ES-I3 (cell line): Measurements from ENCODE around the gene ERI3.
A peak's percentile ranks its signal among the peaks of the same experiment; 100 is the strongest.

Experiments used
- H3K36me3 ChIP-seq: 2 replicates; pipeline ENCODE4 v1.6.1; 2013; ENCODE audit warnings: mild to moderate bottlenecking, low read length, control low read depth, moderate library complexity; ENCODE audit not compliant: insufficient read depth
- H3K4me1 ChIP-seq: 2 replicates; pipeline ENCODE4 v1.6.1; 2013; ENCODE audit warnings: mild to moderate bottlenecking, control low read depth, low read length; ENCODE audit not compliant: insufficient read depth
- H3K9ac ChIP-seq: 2 replicates; pipeline ENCODE4 v1.6.1; 2013; ENCODE audit warnings: low read depth, mild to moderate bottlenecking, low read length, moderate library complexity
- H3K9me3 ChIP-seq: 2 replicates; pipeline ENCODE4 v1.6.1; 2013; ENCODE audit warnings: mild to moderate bottlenecking, low read length, moderate library complexity; ENCODE audit not compliant: control insufficient read depth, insufficient read depth

Gene ERI3

GRCh38 chr1:44223187-44223610, 131.9 kb downstream of the ERI3 start:
- Histone ChIP-seq H3K9ac (no peak overlapping the region), H3K9me3 (peaks cover 28% of the 10 kb centered on the region), H3K36me3 (peaks cover 14% of the 10 kb centered on the region), H3K4me1 (no peaks in the 10 kb centered on the region)

- peaks cover 14% of the 10 kb centered on the region for H3K36me3 ChIP-seq
- H3K9me3 ChIP-seq, result peaks cover 26% of the 10 kb centered on the region
- H3K4me1 ChIP-seq, result no peaks in the 10 kb centered on the region
- H3K9ac ChIP-seq, result no peak overlapping the region
These were observed 132.5 kb downstream of the ERI3 start for GRCh38 chr1:44222397-44223186.

GRCh38 chr1:44221769-44222168, 133.3 kb downstream of the ERI3 start:
- H3K9ac ChIP-seq, result no peak overlapping the region
- H3K9me3 ChIP-seq, result peaks cover 23% of the 10 kb centered on the region
- peaks cover 17% of the 10 kb centered on the region for H3K36me3 ChIP-seq
- no peaks in the 10 kb centered on the region for H3K4me1 ChIP-seq

GRCh38 chr1:44220755-44221154, 134.3 kb downstream of the ERI3 start:
- H3K9me3 ChIP-seq, result peaks cover 14% of the 10 kb centered on the region
- no peak overlapping the region for H3K9ac ChIP-seq
- H3K36me3 ChIP-seq, result peaks cover 17% of the 10 kb centered on the region
- H3K4me1 ChIP-seq, result no peaks in the 10 kb centered on the region

GRCh38 chr1:44220001-44220751, 134.9 kb downstream of the ERI3 start:
- H3K36me3 ChIP-seq, result peaks cover 13% of the 10 kb centered on the region

GRCh38 chr1:44219301-44219626, 135.8 kb downstream of the ERI3 start:
- no peaks in the 10 kb centered on the region for H3K4me1 ChIP-seq
- no peak overlapping the region for H3K9ac ChIP-seq
- peaks cover 4% of the 10 kb centered on the region; the same call in 1 of the 2 replicates for H3K9me3 ChIP-seq
- H3K36me3 ChIP-seq, result peaks cover 13% of the 10 kb centered on the region

More at GRCh38 chr1:44220001-44220751, 134.9 kb downstream of the ERI3 start:
- no peaks in the 10 kb centered on the region for H3K4me1 ChIP-seq
- H3K9me3 ChIP-seq, result peaks cover 10% of the 10 kb centered on the region
- no peak overlapping the region for H3K9ac ChIP-seq

GRCh38 chr1:44218503-44219300, 136.4 kb downstream of the ERI3 start:
- H3K9ac ChIP-seq, result no peak overlapping the region
- no peaks in the 10 kb centered on the region for H3K4me1 ChIP-seq
- peaks cover 13% of the 10 kb centered on the region for H3K36me3 ChIP-seq
- no peaks in the 10 kb centered on the region for H3K9me3 ChIP-seq

GRCh38 chr1:44217809-44218410, 137.1 kb downstream of the ERI3 start:
- Histone ChIP-seq H3K9ac (no peak overlapping the region), H3K9me3 (no peaks in the 10 kb centered on the region), H3K4me1 (no peaks in the 10 kb centered on the region), H3K36me3 (peaks cover 13% of the 10 kb centered on the region)

- H3K9me3 ChIP-seq, result no peaks in the 10 kb centered on the region
- no peaks in the 10 kb centered on the region for H3K4me1 ChIP-seq
These were observed 141.6 kb downstream of the ERI3 start, which contains the start of gene DMAP1 for GRCh38 chr1:44213222-44214112. Gene DMAP1, plus strand, starts transcription at chr1:44213471. Its CDS starts 283 bp downstream, at chr1:44213754.

GRCh38 chr1:44212355-44213221, 142.5 kb downstream of the ERI3 start:
- Histone ChIP-seq H3K4me1 (no peaks in the 10 kb centered on the region), H3K36me3 (peaks cover 3% of the 10 kb centered on the region; the same call in 1 of the 2 replicates), H3K9me3 (no peaks in the 10 kb centered on the region), H3K9ac (peak overlapping the region; percentile 83)

More at GRCh38 chr1:44213222-44214112, 141.6 kb downstream of the ERI3 start, which contains the start of gene DMAP1:
- peaks cover 3% of the 10 kb centered on the region; the same call in 1 of the 2 replicates for H3K36me3 ChIP-seq
- peak within 1 kb of the TSS; percentile 83 for H3K9ac ChIP-seq

GRCh38 chr1:44210595-44210994, 144.5 kb downstream of the ERI3 start:
- Histone ChIP-seq H3K9me3 (no peaks in the 10 kb centered on the region), H3K9ac (no peak overlapping the region), H3K4me1 (no peaks in the 10 kb centered on the region), H3K36me3 (no peaks in the 10 kb centered on the region)

- Histone ChIP-seq H3K36me3 (no peaks in the 10 kb centered on the region), H3K4me1 (no peaks in the 10 kb centered on the region), H3K9ac (no peak overlapping the region), H3K9me3 (no peaks in the 10 kb centered on the region)
These were observed 146.8 kb downstream of the ERI3 start for GRCh38 chr1:44208226-44208625.
